ENCODE data around the gene STX8.

- TF ChIP-seq TAF1 (IDR thresholded peaks at IDR 0.05; ENCODE audit: low read depth, low read length) (no peak), POLR2A (IDR thresholded peaks at IDR 0.05; ENCODE audit: low read depth, low read length) (no peak), POLR2AphosphoS5 (IDR thresholded peaks at IDR 0.05; ENCODE audit: low read depth, low read length) (no peak), SPI1 (IDR thresholded peaks at IDR 0.05; ENCODE audit: low read depth, low read length) (no peak), POU2F2 (IDR thresholded peaks at IDR 0.05; ENCODE audit: low read depth, low read length) (no peak), PAX5 (IDR thresholded peaks at IDR 0.05; ENCODE audit: insufficient read depth, low read length, severe bottlenecking) (no peak)
These were observed 316.2 kb downstream of the STX8 start for GRCh38 chr17:9259419-9259818.

Measured in GM12891 (cell line).